Esophagus squamous epithelium (tissue), 4 donors: ENCODE measurements around the gene BCAR3.

Experiments
- POLR2A ChIP-seq, 4 donors: fragments of 450-650 bp; IDR thresholded peaks; one replicate each; pipeline ENCODE4 v1.6.1; 2017; ENCODE audit warnings: antibody characterized with exemption in 4 of 4, mild to moderate bottlenecking in 4 of 4, moderate library complexity in 3 of 4
- TF ChIP-seq, protein P1 (sequence below), 6 experiments: fragments of 450-650 bp in 4 of 6; fragments of 200-600 bp in 2 of 6; sonication (generic) in 2 of 6; IDR thresholded peaks; one replicate each; pipeline ENCODE4 v1.5.1; 2016 to 2019; ENCODE audit warnings: antibody characterized with exemption in 6 of 6, mild to moderate bottlenecking in 4 of 6, moderate library complexity in 4 of 6

DNA sequence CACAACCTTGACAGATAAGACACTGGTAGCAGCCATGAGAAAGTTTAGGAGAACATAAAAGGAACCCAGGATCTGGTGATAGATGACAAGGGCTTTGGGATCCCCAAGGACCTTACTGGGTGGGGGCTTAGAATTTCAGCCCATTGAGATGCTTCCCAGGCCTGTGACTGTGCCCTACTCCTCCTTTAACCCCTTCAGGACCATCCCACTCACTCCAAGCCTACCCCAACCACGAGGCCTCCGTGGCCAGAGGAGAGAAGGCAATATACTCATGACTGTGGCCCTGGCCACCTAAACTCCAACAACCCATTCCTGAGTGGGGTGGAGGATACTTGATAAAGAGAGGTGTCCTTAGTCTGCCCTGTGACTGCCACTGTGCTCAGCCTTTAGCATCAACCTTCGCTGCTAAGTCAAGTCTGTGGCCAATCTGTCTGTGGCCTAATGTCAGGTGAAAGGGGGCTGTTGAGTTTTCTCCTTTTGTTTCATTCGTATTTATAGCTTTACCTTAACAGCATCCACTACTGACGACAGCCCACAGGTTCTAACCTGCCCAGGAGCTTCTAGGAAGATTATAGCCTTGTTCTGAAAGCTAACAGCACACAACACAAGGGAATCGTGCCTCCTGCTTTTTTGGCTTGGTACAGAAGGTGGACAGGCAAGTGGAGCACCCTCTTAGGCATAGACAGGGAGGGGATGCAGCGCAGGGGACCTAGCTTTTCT is 16.9 kb upstream of the BCAR3 start:
- TF ChIP-seq POLR2A (IDR thresholded peaks at IDR 0.05) = no peak
- TF ChIP-seq, protein P1, sequence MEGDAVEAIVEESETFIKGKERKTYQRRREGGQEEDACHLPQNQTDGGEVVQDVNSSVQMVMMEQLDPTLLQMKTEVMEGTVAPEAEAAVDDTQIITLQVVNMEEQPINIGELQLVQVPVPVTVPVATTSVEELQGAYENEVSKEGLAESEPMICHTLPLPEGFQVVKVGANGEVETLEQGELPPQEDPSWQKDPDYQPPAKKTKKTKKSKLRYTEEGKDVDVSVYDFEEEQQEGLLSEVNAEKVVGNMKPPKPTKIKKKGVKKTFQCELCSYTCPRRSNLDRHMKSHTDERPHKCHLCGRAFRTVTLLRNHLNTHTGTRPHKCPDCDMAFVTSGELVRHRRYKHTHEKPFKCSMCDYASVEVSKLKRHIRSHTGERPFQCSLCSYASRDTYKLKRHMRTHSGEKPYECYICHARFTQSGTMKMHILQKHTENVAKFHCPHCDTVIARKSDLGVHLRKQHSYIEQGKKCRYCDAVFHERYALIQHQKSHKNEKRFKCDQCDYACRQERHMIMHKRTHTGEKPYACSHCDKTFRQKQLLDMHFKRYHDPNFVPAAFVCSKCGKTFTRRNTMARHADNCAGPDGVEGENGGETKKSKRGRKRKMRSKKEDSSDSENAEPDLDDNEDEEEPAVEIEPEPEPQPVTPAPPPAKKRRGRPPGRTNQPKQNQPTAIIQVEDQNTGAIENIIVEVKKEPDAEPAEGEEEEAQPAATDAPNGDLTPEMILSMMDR (IDR thresholded peaks at IDR 0.05) = no peak
